Glomerular endothelial cell (primary cell): Measurements from ENCODE around the gene CCDC195. TPM values are rescaled to one million over a fixed set of nuclear protein-coding genes. Genes with fewer than 3 reads are reported as not detected.

Experiments used
- total RNA-seq: library from RNA; depleted of rRNA; stranded (reverse); fragments of >200 nt; gene quantifications from 2 replicates; pipeline ENCODE4 v1.2.3, GENCODE V29; 2015

CCDC195 gene
- total RNA-seq, 1 donor from 2014 or later = not detected

Other genes starting within 250 kb of the CCDC195 start
- 52.7 and 69.4 TPM in 2 replicates for gene CUL3, start 131.0 kb downstream of the CCDC195 start, total RNA-seq